Bone marrow (tissue), 2 donors: Measurements from ENCODE around the gene RASGRP2.

ENCODE experiments used
- DNase-seq, 2 donors: peaks; one replicate each; lab custom pipeline; 2025; lab: John Stamatoyannopoulos, UW

The RASGRP2 gene

GRCh38 chr11:64741375-64742086, 2.4 kb downstream of the RASGRP2 start:
- DNase-seq = no peak

GRCh38 chr11:64739871-64740270, 4.1 kb downstream of the RASGRP2 start:
- no peak for DNase-seq

- no peak for DNase-seq
These were observed 7.3 kb downstream of the RASGRP2 start for GRCh38 chr11:64736654-64737053.

- DNase-seq = no peak
These were observed 8.2 kb downstream of the RASGRP2 start for GRCh38 chr11:64735725-64736259.

- no peak for DNase-seq
These were observed 8.9 kb downstream of the RASGRP2 start for GRCh38 chr11:64734811-64735724.

- DNase-seq = no peak
These were observed 12.3 kb downstream of the RASGRP2 start for GRCh38 chr11:64731601-64732000.

GRCh38 chr11:64729851-64730382, 14.0 kb downstream of the RASGRP2 start:
- no peak for DNase-seq

- no peak for DNase-seq
These were observed 15.1 kb downstream of the RASGRP2 start for GRCh38 chr11:64728757-64729365.

- DNase-seq = no peak
These were observed 16.9 kb downstream of the RASGRP2 start for GRCh38 chr11:64726867-64727530.

GRCh38 chr11:64726211-64726641, 17.7 kb downstream of the RASGRP2 start:
- no peak for DNase-seq

GRCh38 chr11:64724863-64725532, 18.9 kb downstream of the RASGRP2 start:
- DNase-seq = no peak

- DNase-seq = no peak
These were observed 19.8 kb downstream of the RASGRP2 start for GRCh38 chr11:64723907-64724862.

- DNase-seq = peak; percentile 14 to 54
These were observed 20.6 kb downstream of the RASGRP2 start, which contains the start of gene NRXN2 for GRCh38 chr11:64723117-64723906. Gene NRXN2 (minus strand): TSS chr11:64723197. CDS start chr11:64713699, 9,498 bp downstream.

- no peak for DNase-seq
These were observed 21.5 kb downstream of the RASGRP2 start for GRCh38 chr11:64722141-64723065.

GRCh38 chr11:64721359-64721699, 22.6 kb downstream of the RASGRP2 start:
- DNase-seq = no peak

- no peak for DNase-seq
These were observed 23.1 kb downstream of the RASGRP2 start for GRCh38 chr11:64720640-64721358.

GRCh38 chr11:64720167-64720566, 23.8 kb downstream of the RASGRP2 start:
- DNase-seq = no peak
